A549 (cell line): ENCODE measurements around the gene FCAMR. TPM values are rescaled to one million over a fixed set of nuclear protein-coding genes. Genes with fewer than 3 reads are reported as not detected.

Experiments
- ATAC-seq, 2 experiments: fragments of 200-7000 bp in 1 of 2; fragments of >200 bp in 1 of 2; cut with Nextera tagmentation in 1 of 2; cut with Tn5 transposase in 1 of 2; 3 replicates each; pipeline versions ENCODE4 v1.8.0 to v1.9.1; 2018 to 2020; ENCODE audit warnings: mild to moderate bottlenecking in 1 of 2, moderate library complexity in 1 of 2
- CTCF ChIA-PET: fragments of 300-600 bp; sonication (Branson Sonifier 250); formaldehyde crosslinking; extraction: SDS; loops from one replicate; lab custom pipeline; 2021; ENCODE audit warnings: antibody characterized with exemption, inconsistent platforms; lab: Yijun Ruan, JAX
- POLR2A ChIA-PET: fragments of 350-600 bp; formaldehyde crosslinking; extraction: SDS; loops from one replicate; lab custom pipeline; 2021; ENCODE audit warnings: antibody characterized with exemption, inconsistent platforms; lab: Yijun Ruan, JAX
- DNase-seq, 2 experiments: peaks; one replicate each; pipeline versions ENCODE4 v3.0.0 to v3.0.0-alpha.2; 2011 to 2016; ENCODE audit warnings: low read depth in 1 of 2, low spot score in 1 of 2
- FAIRE-seq: peaks from 2 replicates; lab custom pipeline; 2011; peaks lifted over from hg19 to GRCh38; lab: Jason Lieb, UNC
- H3K27ac ChIP-seq, 2 experiments: fragments of >200 bp; sonication (Bioruptor Twin); formaldehyde crosslinking; 3 replicates each; pipeline ENCODE4 v1.5.1; 2016 to 2017
- H3K4me1 ChIP-seq: fragments of >200 bp; sonication (Bioruptor Twin); formaldehyde crosslinking; 3 replicates; pipeline ENCODE4 v1.6.1; 2016
- H3K4me2 ChIP-seq: fragments of >200 bp; sonication (Bioruptor Twin); formaldehyde crosslinking; 3 replicates; pipeline ENCODE4 v1.6.1; 2016
- H3K4me3 ChIP-seq: fragments of >200 bp; sonication (Bioruptor Twin); formaldehyde crosslinking; 3 replicates; pipeline ENCODE4 v1.5.1; 2016
- H3K9me3 ChIP-seq: fragments of >200 bp; sonication (Bioruptor Twin); formaldehyde crosslinking; 3 replicates; pipeline ENCODE4 v1.6.1; 2016
- CEBPB ChIP-seq, 2 experiments: fragments of >200 bp in 1 of 2; sonication (Bioruptor Twin) in 1 of 2; formaldehyde crosslinking in 1 of 2; IDR thresholded peaks; 2 replicates each; pipeline ENCODE4 v1.6.1; 2012 to 2016
- CHD2 ChIP-seq: fragments of 150-350 bp; IDR thresholded peaks from 2 replicates; pipeline ENCODE4 v1.6.1; 2014; ENCODE audit warnings: low read length; ENCODE audit not compliant: partially characterized antibody
- EP300 ChIP-seq, 2 experiments: fragments of >200 bp; sonication (Bioruptor Twin); formaldehyde crosslinking; IDR thresholded peaks; 2 replicates in 1 of 2; 3 replicates in 1 of 2; pipeline ENCODE4 v1.6.1; 2016 to 2017
- ESRRA ChIP-seq: fragments of 150-350 bp; IDR thresholded peaks from 2 replicates; pipeline ENCODE4 v1.6.1; 2014; ENCODE audit warnings: mild to moderate bottlenecking, low read length, borderline replicate concordance
- FOSB ChIP-seq: fragments of 250-450 bp; sonication (Bioruptor Pico); IDR thresholded peaks from 2 replicates; pipeline ENCODE4 v1.5.0; 2020; ENCODE audit warnings: mild to moderate bottlenecking, moderate library complexity
- FOSL2 ChIP-seq, 2 experiments: fragments of 450-650 bp in 1 of 2; fragments of >200 bp in 1 of 2; sonication (Bioruptor Twin) in 1 of 2; formaldehyde crosslinking; IDR thresholded peaks; 2 replicates each; pipeline versions ENCODE4 v1.5.0 to v1.6.1; 2016 to 2020; ENCODE audit warnings: mild to moderate bottlenecking in 1 of 2, moderate library complexity in 1 of 2
- FOXS1 ChIP-seq: fragments of 250-450 bp; sonication (Bioruptor Pico); IDR thresholded peaks from 2 replicates; pipeline ENCODE4 v1.5.0; 2020; ENCODE audit warnings: mild to moderate bottlenecking, moderate library complexity
- GATA3 ChIP-seq: IDR thresholded peaks from 2 replicates; pipeline ENCODE4 v1.6.1; 2012; ENCODE audit warnings: borderline replicate concordance
- HEYL ChIP-seq: fragments of 250-450 bp; sonication (Bioruptor Pico); IDR thresholded peaks from 2 replicates; pipeline ENCODE4 v1.8.0; 2021; ENCODE audit warnings: mild to moderate bottlenecking, moderate library complexity
- HOXA7 ChIP-seq: fragments of 250-450 bp; sonication (Bioruptor Pico); IDR thresholded peaks from 2 replicates; pipeline ENCODE4 v1.5.0; 2020; ENCODE audit warnings: mild to moderate bottlenecking, moderate library complexity
- HOXB5 ChIP-seq: fragments of 250-450 bp; sonication (Bioruptor Pico); IDR thresholded peaks from 2 replicates; pipeline ENCODE4 v1.5.0; 2020; ENCODE audit warnings: mild to moderate bottlenecking, moderate library complexity
- JUNB ChIP-seq: fragments of >200 bp; sonication (Bioruptor Twin); formaldehyde crosslinking; IDR thresholded peaks from 2 replicates; pipeline ENCODE4 v1.6.1; 2016
- MAFK ChIP-seq: fragments of 450-650 bp; IDR thresholded peaks from 2 replicates; pipeline ENCODE4 v1.6.1; 2014; ENCODE audit not compliant: partially characterized antibody
- MAZ ChIP-seq: fragments of 150-350 bp; IDR thresholded peaks from 2 replicates; pipeline ENCODE4 v1.6.1; 2014; ENCODE audit warnings: antibody characterized with exemption, low read depth, low read length, borderline replicate concordance
- PHF8 ChIP-seq: fragments of 200-600 bp; sonication (generic); IDR thresholded peaks from 2 replicates; pipeline ENCODE4 v1.6.1; 2016; ENCODE audit warnings: low read depth, mild to moderate bottlenecking, antibody characterized with exemption, moderate library complexity, borderline replicate concordance
- RAD21 ChIP-seq, 2 experiments: fragments of >200 bp in 1 of 2; sonication (Bioruptor Twin) in 1 of 2; formaldehyde crosslinking in 1 of 2; IDR thresholded peaks in 1 of 2; conservative IDR thresholded peaks in 1 of 2; 2 replicates in 1 of 2; 3 replicates in 1 of 2; pipeline ENCODE4 v1.6.1; 2012 to 2018; ENCODE audit warnings: inconsistent platforms in 1 of 2
- RARB ChIP-seq: fragments of 250-450 bp; sonication (Bioruptor Pico); IDR thresholded peaks from 2 replicates; pipeline ENCODE4 v1.8.0; 2021; ENCODE audit warnings: mild to moderate bottlenecking, moderate library complexity
- RCOR1 ChIP-seq: fragments of 150-350 bp; IDR thresholded peaks from 2 replicates; pipeline ENCODE4 v1.6.1; 2014; ENCODE audit warnings: antibody characterized with exemption, low read length, low read depth
- SMC3 ChIP-seq: fragments of >200 bp; sonication (Bioruptor Twin); formaldehyde crosslinking; IDR thresholded peaks from 3 replicates; pipeline ENCODE4 v1.6.1; 2018; ENCODE audit warnings: inconsistent platforms
- TP53 ChIP-seq: fragments of 250-450 bp; sonication (Bioruptor Pico); IDR thresholded peaks from 2 replicates; pipeline ENCODE4 v1.5.0; 2021; ENCODE audit warnings: mild to moderate bottlenecking, moderate library complexity
- ZSCAN20 ChIP-seq: fragments of 250-450 bp; sonication (Bioruptor Pico); IDR thresholded peaks from 2 replicates; pipeline ENCODE4 v1.8.0; 2022; ENCODE audit warnings: mild to moderate bottlenecking, moderate library complexity
- WGBS: methylation state at CpG from one replicate; pipeline ENCODE4 v1.1.6; 2017; ENCODE audit errors: missing lambda C conversion rate; 5-methylcytosine and 5-hydroxymethylcytosine counted together
- polyA plus RNA-seq, 4 experiments: library from polyadenylated mRNA; depleted of rRNA in 3 of 4; stranded (reverse); fragments of >200 nt; fragmentation: RNase III in 1 of 4; extraction: RNeasy Plus Mini Kit Qiagen cat#74134 plus additional on column Dnase treatment in 1 of 4; gene quantifications; 2 replicates in 3 of 4; 3 replicates in 1 of 4; pipeline ENCODE4 v1.2.3, GENCODE V29; 2011 to 2017
- TF ChIP-seq, protein P1 (sequence below): IDR thresholded peaks from 2 replicates; pipeline ENCODE4 v1.6.1; 2012; ENCODE audit warnings: low read depth, borderline replicate concordance
- TF ChIP-seq, protein P2 (sequence below): fragments of 200-600 bp; sonication (generic); IDR thresholded peaks from 2 replicates; pipeline ENCODE4 v1.6.1; 2016; ENCODE audit warnings: antibody characterized with exemption, mild to moderate bottlenecking, moderate library complexity
- TF ChIP-seq, protein P3 (sequence below): fragments of 450-650 bp; IDR thresholded peaks from 2 replicates; pipeline ENCODE4 v1.6.1; 2014; ENCODE audit warnings: antibody characterized with exemption

FCAMR gene
- polyA plus RNA-seq, 2 of the 4 experiments (the other 2 are of a cell fraction): not detected

DNA sequence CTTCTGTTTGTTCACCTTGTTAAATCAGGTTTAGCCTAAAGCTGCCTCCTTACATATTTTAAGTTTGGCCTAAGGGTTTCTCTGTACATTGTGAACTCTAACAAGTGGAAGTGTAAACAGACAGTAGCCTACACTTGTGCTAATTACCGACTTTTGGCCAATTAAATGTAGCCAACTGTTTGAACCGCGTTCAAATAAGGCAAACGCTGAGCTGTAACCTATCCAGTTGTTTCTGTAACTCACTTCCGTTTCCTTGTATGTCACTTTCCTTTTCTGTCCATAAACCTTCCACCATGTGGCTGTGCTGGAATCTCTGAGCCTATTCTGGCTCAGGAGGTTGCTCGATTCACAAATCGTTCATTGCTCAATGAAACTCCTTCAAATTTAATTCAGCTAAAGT, 8.0 kb upstream of the FCAMR start:
- TF ChIP-seq, protein P1, sequence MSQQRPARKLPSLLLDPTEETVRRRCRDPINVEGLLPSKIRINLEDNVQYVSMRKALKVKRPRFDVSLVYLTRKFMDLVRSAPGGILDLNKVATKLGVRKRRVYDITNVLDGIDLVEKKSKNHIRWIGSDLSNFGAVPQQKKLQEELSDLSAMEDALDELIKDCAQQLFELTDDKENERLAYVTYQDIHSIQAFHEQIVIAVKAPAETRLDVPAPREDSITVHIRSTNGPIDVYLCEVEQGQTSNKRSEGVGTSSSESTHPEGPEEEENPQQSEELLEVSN: no peak
- TF ChIP-seq TP53: no peak
- no peak for TF ChIP-seq ZSCAN20 (CRISPR knock-in tag)
- no peak for TF ChIP-seq EP300 (IDR thresholded peaks at IDR 0.05)
- no peak for TF ChIP-seq MAZ
- TF ChIP-seq RAD21 (conservative IDR thresholded peaks at IDR 0.05 in 1 of 2, IDR thresholded peaks at IDR 0.05 in 1 of 2): no peak
- no peak for TF ChIP-seq RARB (CRISPR knock-in tag)
- TF ChIP-seq FOSL2 (IDR thresholded peaks at IDR 0.05): no peak
- TF ChIP-seq FOSL2 (CRISPR knock-in tag; IDR thresholded peaks at IDR 0.05): no peak
- no peak for TF ChIP-seq CHD2
- no peak for TF ChIP-seq HEYL (CRISPR knock-in tag)
- TF ChIP-seq, protein P2, sequence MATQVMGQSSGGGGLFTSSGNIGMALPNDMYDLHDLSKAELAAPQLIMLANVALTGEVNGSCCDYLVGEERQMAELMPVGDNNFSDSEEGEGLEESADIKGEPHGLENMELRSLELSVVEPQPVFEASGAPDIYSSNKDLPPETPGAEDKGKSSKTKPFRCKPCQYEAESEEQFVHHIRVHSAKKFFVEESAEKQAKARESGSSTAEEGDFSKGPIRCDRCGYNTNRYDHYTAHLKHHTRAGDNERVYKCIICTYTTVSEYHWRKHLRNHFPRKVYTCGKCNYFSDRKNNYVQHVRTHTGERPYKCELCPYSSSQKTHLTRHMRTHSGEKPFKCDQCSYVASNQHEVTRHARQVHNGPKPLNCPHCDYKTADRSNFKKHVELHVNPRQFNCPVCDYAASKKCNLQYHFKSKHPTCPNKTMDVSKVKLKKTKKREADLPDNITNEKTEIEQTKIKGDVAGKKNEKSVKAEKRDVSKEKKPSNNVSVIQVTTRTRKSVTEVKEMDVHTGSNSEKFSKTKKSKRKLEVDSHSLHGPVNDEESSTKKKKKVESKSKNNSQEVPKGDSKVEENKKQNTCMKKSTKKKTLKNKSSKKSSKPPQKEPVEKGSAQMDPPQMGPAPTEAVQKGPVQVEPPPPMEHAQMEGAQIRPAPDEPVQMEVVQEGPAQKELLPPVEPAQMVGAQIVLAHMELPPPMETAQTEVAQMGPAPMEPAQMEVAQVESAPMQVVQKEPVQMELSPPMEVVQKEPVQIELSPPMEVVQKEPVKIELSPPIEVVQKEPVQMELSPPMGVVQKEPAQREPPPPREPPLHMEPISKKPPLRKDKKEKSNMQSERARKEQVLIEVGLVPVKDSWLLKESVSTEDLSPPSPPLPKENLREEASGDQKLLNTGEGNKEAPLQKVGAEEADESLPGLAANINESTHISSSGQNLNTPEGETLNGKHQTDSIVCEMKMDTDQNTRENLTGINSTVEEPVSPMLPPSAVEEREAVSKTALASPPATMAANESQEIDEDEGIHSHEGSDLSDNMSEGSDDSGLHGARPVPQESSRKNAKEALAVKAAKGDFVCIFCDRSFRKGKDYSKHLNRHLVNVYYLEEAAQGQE: no peak
- no peak for TF ChIP-seq GATA3
- no peak for TF ChIP-seq HOXA7
- no peak for TF ChIP-seq MAFK
- no peak for TF ChIP-seq RCOR1
- Histone ChIP-seq H3K4me1 (no peaks in the 10 kb centered on the region), H3K27ac (no peak overlapping the region), H3K4me2 (no peak overlapping the region), H3K9me3 (no peaks in the 10 kb centered on the region), H3K4me3 (no peak overlapping the region)
- DNase-seq: no peak
- 80% methylated on average over 7 of the region's 7 CpGs for WGBS
- CTCF ChIA-PET: interaction anchor here (0.7 to 6.4 kb wide), 2 partner anchors 23 to 44 kb away, joined by 3 to 63 read pairs; no protein-coding TSS in a partner anchor
- ATAC-seq: no peak
- POLR2A ChIA-PET: no interaction called here
- no peak for FAIRE-seq

DNA sequence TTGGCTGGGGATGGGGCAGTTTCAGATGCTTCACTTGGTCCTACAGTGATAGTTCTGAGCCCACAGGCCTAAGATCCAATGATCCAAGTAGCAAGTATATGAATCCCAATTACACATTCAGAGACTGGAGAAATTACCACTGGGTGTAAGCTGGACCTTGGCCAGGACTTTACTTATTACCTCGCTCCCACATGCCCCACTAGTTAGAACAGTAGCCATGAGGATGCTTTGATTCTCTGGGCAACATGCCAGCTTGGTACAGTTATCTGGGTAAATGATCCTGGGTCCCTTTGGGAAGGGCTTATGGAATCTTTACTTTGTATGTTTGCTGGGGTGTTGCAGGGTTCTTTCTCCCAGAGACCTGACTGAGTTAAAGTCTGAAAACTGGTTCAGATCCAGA, 5.0 kb upstream of the FCAMR start:
- CTCF ChIA-PET: interaction anchor here (2.1 to 2.6 kb wide), 2 partner anchors 63 to 165 kb away, joined by 5 to 7 read pairs; no protein-coding TSS in a partner anchor
- POLR2A ChIA-PET: no interaction called here
- Histone ChIP-seq H3K9me3 (no peaks in the 10 kb centered on the region), H3K4me1 (no peaks in the 10 kb centered on the region), H3K4me3 (no peak overlapping the region), H3K27ac (no peak overlapping the region), H3K4me2 (no peak overlapping the region)
- TF ChIP-seq PHF8 (no peak), FOSB (no peak), JUNB (no peak), CEBPB (IDR thresholded peaks at IDR 0.05) (no peak), HOXB5 (no peak), SMC3 (no peak), RAD21 (conservative IDR thresholded peaks at IDR 0.05 in 1 of 2, IDR thresholded peaks at IDR 0.05 in 1 of 2) (no peak), ESRRA (no peak), FOXS1 (CRISPR knock-in tag) (no peak), MAZ (no peak)
- TF ChIP-seq, protein P3, sequence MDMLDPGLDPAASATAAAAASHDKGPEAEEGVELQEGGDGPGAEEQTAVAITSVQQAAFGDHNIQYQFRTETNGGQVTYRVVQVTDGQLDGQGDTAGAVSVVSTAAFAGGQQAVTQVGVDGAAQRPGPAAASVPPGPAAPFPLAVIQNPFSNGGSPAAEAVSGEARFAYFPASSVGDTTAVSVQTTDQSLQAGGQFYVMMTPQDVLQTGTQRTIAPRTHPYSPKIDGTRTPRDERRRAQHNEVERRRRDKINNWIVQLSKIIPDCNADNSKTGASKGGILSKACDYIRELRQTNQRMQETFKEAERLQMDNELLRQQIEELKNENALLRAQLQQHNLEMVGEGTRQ: no peak
- no peak for ATAC-seq
- DNase-seq: no peak
- WGBS: 63% methylated on average over 1 of the region's 1 CpG
- FAIRE-seq: no peak
